ENCODE results near the gene ZC3HAV1L. TPM values are rescaled to one million over a fixed set of nuclear protein-coding genes. Genes with fewer than 3 reads are reported as not detected.
"Not testable (repeated sequence)": the region's sequence is repeated elsewhere in the genome, so short reads cannot be mapped to it uniquely, and the experiment has no call there.

Gene ZC3HAV1L
- total RNA-seq, 2 donors from 2014 or later = 6.2 to 20.8 TPM

- Histone ChIP-seq H3K27ac (peak overlapping the region; percentile 62 to 78 (median 72)), H3K27me3 (no peaks in the 10 kb centered on the region), H3K4me3 (no peak overlapping the region), H3K36me3 (replicated peaks in 1 of 2; ENCODE audit: insufficient read depth in 1 of 2, low read depth in 2 of 2) (no peaks in the 10 kb centered on the region), H3K9me3 (no peaks in the 10 kb centered on the region), H3K4me1 (peaks cover 61% of the 10 kb centered on the region)
- TF ChIP-seq POLR2A (IDR thresholded peaks at IDR 0.05) (peak in 1 of 3 donors; percentile 26), CTCF (IDR thresholded peaks at IDR 0.05) (no peak)
- peak in 1 of 4 donors; percentile 23 for DNase-seq
- intact Hi-C loops (cut with DNase I) = no loop called here
- no peak for ATAC-seq
- WGBS, 2 donors = 44 to 56% methylated on average over 5 to 6 of the region's 6 CpGs
These were observed 57.2 kb downstream of the ZC3HAV1L start for GRCh38 chr7:138978541-138979184.

DNA sequence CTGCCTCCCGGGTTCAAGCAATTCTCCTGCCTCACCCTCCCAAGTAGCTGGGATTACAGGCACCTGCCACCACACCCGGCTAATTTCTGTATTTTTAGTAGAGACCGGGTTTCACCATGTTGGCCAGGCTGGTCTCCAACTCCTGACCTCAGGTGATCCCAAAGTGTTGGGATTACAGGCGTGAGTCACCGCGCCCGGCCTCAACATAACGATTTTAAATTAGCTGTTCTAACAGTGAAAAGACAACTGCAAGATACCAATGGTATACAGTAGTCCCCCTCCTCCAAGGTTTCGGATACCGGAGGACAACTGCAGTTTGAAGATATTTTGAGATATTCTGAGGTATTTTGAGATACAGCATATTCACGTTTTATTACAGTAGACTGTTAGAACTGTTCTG lies 59.7 kb downstream of the ZC3HAV1L start:
- Histone ChIP-seq H3K4me1 (peaks cover 56% of the 10 kb centered on the region), H3K27ac (peak overlapping the region in 1 of 4 donors; percentile 44)
- ATAC-seq; H3K4me3 ChIP-seq; intact Hi-C loops (cut with DNase I); H3K9me3 ChIP-seq; H3K36me3 ChIP-seq (replicated peaks in 1 of 2; ENCODE audit: insufficient read depth in 1 of 2, low read depth in 2 of 2); H3K27me3 ChIP-seq: not testable (repeated sequence)
- peak in 1 of 4 donors; percentile 37 for DNase-seq
- WGBS, 2 donors = 39 to 55% methylated on average over 11 of the region's 11 CpGs

Other genes with a start within 250 kb of the ZC3HAV1L start
- gene TMEM213, start 238.0 kb downstream of the ZC3HAV1L start, total RNA-seq = not detected
- gene ATP6V0A4, start 237.8 kb downstream of the ZC3HAV1L start, total RNA-seq = not detected
- 1 to 10 TPM; 5.3 to 6.0 TPM for gene KIAA1549, start 54.7 kb downstream of the ZC3HAV1L start, total RNA-seq
- gene ZC3HAV1, start 73.7 kb upstream of the ZC3HAV1L start, total RNA-seq = 10 to 100 TPM; 13.5 to 14.5 TPM
- gene UBN2, start 195.2 kb upstream of the ZC3HAV1L start, total RNA-seq = 10 to 100 TPM; 14.0 to 15.5 TPM

Measured in body of pancreas (tissue), 4 donors.